Vagina (tissue), 2 donors: Measurements from ENCODE around the gene CAMK2B. TPM values are rescaled to one million over a fixed set of nuclear protein-coding genes. Genes with fewer than 3 reads are reported as not detected.

Source experiments
- DNase-seq, 2 donors: peaks; one replicate each; pipeline ENCODE4 v3.0.0-alpha.2; 2017; ENCODE audit errors: extremely low spot score in 2 of 2
- H3K27ac ChIP-seq: fragments of 200-600 bp; sonication (generic); one replicate; pipeline ENCODE4 v1.5.1; 2019
- H3K27me3 ChIP-seq: fragments of 200-600 bp; sonication (generic); one replicate; pipeline ENCODE4 v1.5.1; 2019
- H3K36me3 ChIP-seq, 2 donors: fragments of 200-600 bp; sonication (generic); one replicate each; pipeline ENCODE4 v1.5.1; 2017 to 2019
- H3K4me1 ChIP-seq: fragments of 200-600 bp; sonication (generic); one replicate; pipeline ENCODE4 v1.5.1; 2019
- H3K4me3 ChIP-seq, 2 donors: fragments of 200-600 bp; sonication (generic); 1 replicate in 1 of 2; 2 replicates in 1 of 2; pipeline ENCODE4 v1.5.1; 2016 to 2019
- H3K9me3 ChIP-seq: fragments of 200-600 bp; sonication (generic); one replicate; pipeline ENCODE4 v1.5.1; 2019
- CTCF ChIP-seq, 3 experiments: fragments of 450-650 bp in 2 of 3; fragments of 200-600 bp in 1 of 3; sonication (generic) in 1 of 3; IDR thresholded peaks; one replicate each; pipeline ENCODE4 v1.5.1; 2017 to 2019; ENCODE audit warnings: antibody characterized with exemption in 3 of 3, mild to moderate bottlenecking in 2 of 3, moderate library complexity in 2 of 3
- POLR2A ChIP-seq, 2 donors: fragments of 450-650 bp; IDR thresholded peaks; one replicate each; pipeline ENCODE4 v1.6.1; 2017; ENCODE audit warnings: antibody characterized with exemption in 2 of 2, mild to moderate bottlenecking in 2 of 2, moderate library complexity in 2 of 2
- POLR2AphosphoS5 ChIP-seq, 2 donors: sonication (generic); formaldehyde crosslinking; IDR thresholded peaks; one replicate each; pipeline ENCODE4 v1.9.0; 2017; ENCODE audit warnings: antibody characterized with exemption in 2 of 2, mild to moderate bottlenecking in 2 of 2, low read depth in 1 of 2; ENCODE audit not compliant: insufficient read depth in 1 of 2
- intact Hi-C: fragments of 100-400 bp; cut with DNase I; formaldehyde crosslinking; loops from one replicate; pipeline ENCODE4 v1.15.1; 2023
- total RNA-seq: library from RNA; depleted of rRNA; stranded (reverse); fragments of >200 nt; gene quantifications from one replicate; pipeline ENCODE4 v1.2.3, GENCODE V29; 2016

CAMK2B gene
- total RNA-seq, 1 donor from 2014 or later = 3.2 TPM

- no peak for TF ChIP-seq CTCF (IDR thresholded peaks at IDR 0.05)
- no peak for TF ChIP-seq POLR2A (IDR thresholded peaks at IDR 0.05)
- TF ChIP-seq POLR2AphosphoS5 (IDR thresholded peaks at IDR 0.05; ENCODE audit: insufficient read depth in 1 of 2, low read depth in 1 of 2) = no peak
- no peak for DNase-seq
- intact Hi-C loops = no loop called here
- Histone ChIP-seq H3K4me1 (no peaks in the 10 kb centered on the region), H3K27me3 (peaks cover 5% of the 10 kb centered on the region), H3K36me3 (no peaks in the 10 kb centered on the region), H3K9me3 (no peaks in the 10 kb centered on the region), H3K4me3 (no peak overlapping the region), H3K27ac (no peak overlapping the region)
These were observed 100.3 kb downstream of the CAMK2B start for GRCh38 chr7:44224974-44225565.

GRCh38 chr7:44224080-44224973 lies 101.1 kb downstream of the CAMK2B start:
- intact Hi-C loops = no loop called here
- DNase-seq = no peak

GRCh38 chr7:44223362-44224079 lies 101.9 kb downstream of the CAMK2B start:
- Histone ChIP-seq H3K27me3 (peaks cover 5% of the 10 kb centered on the region), H3K4me3 (no peak overlapping the region), H3K4me1 (no peaks in the 10 kb centered on the region), H3K9me3 (no peaks in the 10 kb centered on the region), H3K36me3 (no peaks in the 10 kb centered on the region), H3K27ac (no peak overlapping the region)
- intact Hi-C loops = no loop called here
- TF ChIP-seq CTCF (IDR thresholded peaks at IDR 0.05) = no peak
- TF ChIP-seq POLR2A (IDR thresholded peaks at IDR 0.05) = no peak
- no peak for TF ChIP-seq POLR2AphosphoS5 (IDR thresholded peaks at IDR 0.05; ENCODE audit: insufficient read depth in 1 of 2, low read depth in 1 of 2)
- DNase-seq = no peak

More at GRCh38 chr7:44224080-44224973, 101.1 kb downstream of the CAMK2B start:
- Histone ChIP-seq H3K27ac (no peak overlapping the region), H3K4me1 (no peaks in the 10 kb centered on the region), H3K4me3 (no peak overlapping the region), H3K36me3 (no peaks in the 10 kb centered on the region), H3K9me3 (no peaks in the 10 kb centered on the region), H3K27me3 (peaks cover 5% of the 10 kb centered on the region)
- TF ChIP-seq POLR2AphosphoS5 (IDR thresholded peaks at IDR 0.05; ENCODE audit: insufficient read depth in 1 of 2, low read depth in 1 of 2) (no peak), POLR2A (IDR thresholded peaks at IDR 0.05) (no peak), CTCF (IDR thresholded peaks at IDR 0.05) (no peak)

- DNase-seq = no peak
- Histone ChIP-seq H3K4me1 (no peaks in the 10 kb centered on the region), H3K36me3 (no peaks in the 10 kb centered on the region), H3K4me3 (no peak overlapping the region), H3K9me3 (no peaks in the 10 kb centered on the region), H3K27ac (no peak overlapping the region), H3K27me3 (peaks cover 5% of the 10 kb centered on the region)
- intact Hi-C loops = no loop called here
- TF ChIP-seq POLR2A (IDR thresholded peaks at IDR 0.05) = no peak
- TF ChIP-seq CTCF (IDR thresholded peaks at IDR 0.05) = no peak
- no peak for TF ChIP-seq POLR2AphosphoS5 (IDR thresholded peaks at IDR 0.05; ENCODE audit: insufficient read depth in 1 of 2, low read depth in 1 of 2)
These were observed 102.6 kb downstream of the CAMK2B start for GRCh38 chr7:44222776-44223261.
